NCI-H748 (cell line): ENCODE data around the gene ALG14.

ENCODE experiments used
- DNase-seq: peaks from one replicate; lab custom pipeline; 2025; ENCODE audit not compliant: unreplicated experiment; lab: John Stamatoyannopoulos, UW

ALG14 gene

DNA sequence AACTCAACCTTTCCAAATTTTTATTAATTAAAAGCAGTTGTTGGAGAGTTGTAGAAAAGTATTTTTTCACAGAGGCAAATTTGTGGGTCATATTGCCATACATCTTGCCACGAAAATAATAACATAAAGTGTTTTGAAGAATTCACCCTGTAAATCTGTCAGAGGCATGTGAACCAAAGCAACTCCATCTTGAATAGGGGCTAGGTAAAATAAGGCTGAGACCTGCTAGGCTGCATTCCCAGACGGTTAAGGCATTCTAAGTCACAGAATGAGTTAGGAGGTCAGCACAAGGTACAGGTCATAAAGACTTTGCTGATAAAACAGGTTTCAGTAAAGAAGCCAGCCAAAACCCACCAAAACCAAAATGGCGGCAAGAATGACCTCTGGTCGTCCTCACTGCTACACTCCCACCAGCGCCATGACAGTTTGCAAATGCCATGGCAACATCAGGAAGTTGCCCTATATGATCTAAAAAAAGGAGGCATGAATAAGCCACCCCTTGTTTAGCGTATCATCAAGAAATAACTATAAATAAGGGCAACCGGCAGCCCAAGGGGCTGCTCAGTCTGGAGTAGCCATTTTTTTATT lies 141.4 kb downstream of the ALG14 start:
- DNase-seq = no peak

- no peak for DNase-seq
These were observed 143.2 kb downstream of the ALG14 start for GRCh38 chr1:94929351-94930217.

GRCh38 chr1:94928293-94928939 lies 144.3 kb downstream of the ALG14 start:
- DNase-seq = no peak

- no peak for DNase-seq
These were observed 145.2 kb downstream of the ALG14 start for GRCh38 chr1:94927405-94928175.

GRCh38 chr1:94926915-94927404 lies 145.8 kb downstream of the ALG14 start, which contains the start of gene CNN3:
Gene CNN3, minus strand, starts transcription at chr1:94927110. Its CDS starts 216 bp downstream, at chr1:94926894.
- peak; percentile 92 for DNase-seq

DNA sequence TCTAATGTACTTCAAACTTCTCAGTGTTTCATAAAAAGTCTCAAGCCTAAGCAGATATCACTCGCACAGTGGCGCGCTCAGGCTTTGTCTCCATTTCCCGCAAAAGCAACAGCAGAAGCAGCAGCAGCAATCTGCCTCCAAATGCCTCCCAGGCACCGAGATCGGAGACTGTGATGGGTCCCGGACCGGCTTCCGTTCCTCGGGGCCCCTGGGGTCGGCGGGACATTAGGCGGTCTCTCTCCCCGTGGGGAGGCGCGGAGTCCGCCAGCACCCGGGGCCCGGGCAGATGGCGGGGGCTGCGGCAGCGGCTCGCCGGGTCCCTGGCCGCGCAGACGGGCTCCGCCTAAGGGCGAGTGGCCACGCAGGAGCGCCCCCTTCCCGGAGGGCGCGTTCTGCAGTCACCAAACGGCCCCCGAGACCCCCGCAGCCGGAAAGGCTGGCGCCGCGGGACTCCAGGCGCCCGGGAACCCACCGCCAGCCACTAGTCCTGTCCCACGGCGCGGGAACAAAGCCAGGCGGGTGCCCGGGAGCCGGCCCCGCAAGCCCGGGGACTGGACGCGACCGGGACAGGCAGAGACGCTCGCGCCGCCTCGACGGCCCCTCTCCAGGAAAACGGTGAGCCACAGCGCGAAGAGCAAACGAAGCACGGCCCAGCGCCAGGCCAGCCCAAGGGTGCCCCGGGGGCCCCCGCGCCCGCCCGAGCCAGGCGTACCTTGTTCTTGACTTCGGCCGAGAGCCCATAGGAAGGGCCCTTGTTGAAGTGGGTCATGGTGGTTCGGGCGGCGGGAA lies 146.4 kb downstream of the ALG14 start:
- peak; percentile 66 for DNase-seq

DNA sequence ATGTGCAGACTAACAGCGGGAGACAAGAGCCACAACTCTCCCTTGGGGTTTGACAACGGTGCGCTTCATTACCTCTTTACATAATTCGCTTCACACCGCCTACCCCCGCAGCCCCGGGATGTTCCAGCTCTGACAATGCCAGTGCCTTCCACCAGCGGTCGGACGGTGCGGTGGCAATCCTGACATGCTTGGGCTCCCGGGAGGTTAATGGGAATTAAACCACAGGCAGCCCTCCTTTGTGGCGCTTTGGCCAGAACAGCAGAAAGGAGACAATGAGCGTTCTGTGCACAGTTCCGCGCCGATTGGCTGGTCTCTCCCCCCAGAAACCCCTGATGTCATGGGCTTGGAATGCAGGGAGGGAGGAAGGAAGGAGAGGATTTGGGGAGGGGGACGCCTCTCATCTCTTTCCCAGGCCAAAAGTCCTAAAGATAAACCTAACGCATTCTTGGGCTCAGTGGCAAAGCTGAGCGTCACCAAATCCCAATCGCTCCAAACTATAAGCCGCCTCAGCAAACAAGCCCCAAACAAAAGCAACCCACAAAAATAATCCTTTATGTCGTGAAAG lies 147.1 kb downstream of the ALG14 start:
- peak; percentile 63 for DNase-seq

DNA sequence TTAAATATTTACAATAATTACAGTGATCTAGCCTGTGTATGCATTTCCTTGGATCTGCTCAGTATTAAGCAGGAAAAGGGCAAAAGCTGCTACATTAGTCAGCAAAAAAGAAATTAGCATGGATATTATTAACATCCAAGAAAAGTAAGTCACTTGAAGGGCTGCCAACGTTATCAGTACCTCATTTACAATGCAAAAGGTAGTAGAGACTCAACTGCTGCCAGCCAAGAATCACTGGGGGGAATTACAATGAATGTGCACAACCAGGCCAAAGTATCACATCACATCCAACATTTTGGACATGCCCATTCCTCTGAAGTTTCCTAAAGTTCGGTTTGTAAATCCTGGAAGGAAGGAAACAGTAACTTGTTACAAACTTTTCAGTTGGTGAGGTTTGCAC lies 147.7 kb downstream of the ALG14 start:
- DNase-seq = no peak
